ENCODE data around the gene CTNNBIP1. TPM values are rescaled to one million over a fixed set of nuclear protein-coding genes. Genes with fewer than 3 reads are reported as not detected.
"Not testable (repeated sequence)": the region's sequence is repeated elsewhere in the genome, so short reads cannot be mapped to it uniquely, and the experiment has no call there.

Gene CTNNBIP1
- total RNA-seq, 1 donor from 2014 or later = 47.6 TPM

DNA sequence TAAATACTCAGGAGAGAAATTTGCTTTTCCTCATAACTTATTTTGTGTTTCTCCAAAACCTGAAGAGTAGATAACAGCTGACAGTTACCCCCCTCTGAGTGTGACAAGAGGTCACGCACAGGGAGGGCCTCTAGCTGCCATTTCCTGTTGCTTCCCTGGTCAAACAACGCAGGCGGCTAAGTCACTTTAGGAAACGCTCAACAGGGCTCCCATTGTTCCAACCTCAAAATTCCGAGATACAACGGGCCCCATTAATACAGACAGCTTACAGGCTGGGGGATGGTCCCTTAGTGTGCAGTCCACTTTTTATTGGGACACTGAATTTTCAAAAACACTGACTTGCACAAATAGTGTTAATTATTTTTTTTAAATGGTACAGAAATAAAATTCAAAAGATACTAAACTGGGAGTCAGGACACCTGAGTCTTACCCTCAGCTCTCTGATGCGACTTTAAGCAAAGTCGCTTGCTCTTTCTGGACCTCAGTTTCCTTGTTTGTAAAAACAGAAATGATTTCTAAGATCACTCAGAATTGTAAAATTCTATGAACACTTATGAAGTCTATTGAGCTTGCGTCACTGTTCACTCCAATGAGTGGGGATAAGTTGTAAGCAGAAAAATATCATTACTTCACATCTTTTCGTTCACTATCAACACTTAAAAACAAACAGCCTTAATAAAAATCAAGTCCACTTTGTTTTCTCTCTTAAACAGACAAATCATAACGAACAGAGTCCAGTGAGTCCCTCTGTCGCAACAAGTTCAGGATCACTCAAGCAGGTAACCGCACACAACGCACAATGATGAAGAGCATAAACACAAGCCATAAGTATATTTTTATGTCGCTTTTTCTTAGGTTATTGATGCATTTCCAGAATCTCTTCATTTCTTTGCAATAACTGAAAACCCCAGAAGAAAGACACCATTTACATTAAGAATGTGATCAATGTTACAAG lies 19.6 kb upstream of the CTNNBIP1 start:
- TF ChIP-seq, protein P1, sequence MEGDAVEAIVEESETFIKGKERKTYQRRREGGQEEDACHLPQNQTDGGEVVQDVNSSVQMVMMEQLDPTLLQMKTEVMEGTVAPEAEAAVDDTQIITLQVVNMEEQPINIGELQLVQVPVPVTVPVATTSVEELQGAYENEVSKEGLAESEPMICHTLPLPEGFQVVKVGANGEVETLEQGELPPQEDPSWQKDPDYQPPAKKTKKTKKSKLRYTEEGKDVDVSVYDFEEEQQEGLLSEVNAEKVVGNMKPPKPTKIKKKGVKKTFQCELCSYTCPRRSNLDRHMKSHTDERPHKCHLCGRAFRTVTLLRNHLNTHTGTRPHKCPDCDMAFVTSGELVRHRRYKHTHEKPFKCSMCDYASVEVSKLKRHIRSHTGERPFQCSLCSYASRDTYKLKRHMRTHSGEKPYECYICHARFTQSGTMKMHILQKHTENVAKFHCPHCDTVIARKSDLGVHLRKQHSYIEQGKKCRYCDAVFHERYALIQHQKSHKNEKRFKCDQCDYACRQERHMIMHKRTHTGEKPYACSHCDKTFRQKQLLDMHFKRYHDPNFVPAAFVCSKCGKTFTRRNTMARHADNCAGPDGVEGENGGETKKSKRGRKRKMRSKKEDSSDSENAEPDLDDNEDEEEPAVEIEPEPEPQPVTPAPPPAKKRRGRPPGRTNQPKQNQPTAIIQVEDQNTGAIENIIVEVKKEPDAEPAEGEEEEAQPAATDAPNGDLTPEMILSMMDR (IDR thresholded peaks at IDR 0.05) = no peak
- Histone ChIP-seq H3K9me3 (no peaks in the 10 kb centered on the region), H3K27ac (no peak overlapping the region), H3K4me3 (no peak overlapping the region), H3K36me3 (peaks cover 53% of the 10 kb centered on the region), H3K27me3 (no peaks in the 10 kb centered on the region), H3K4me1 (no peaks in the 10 kb centered on the region)
- no peak for DNase-seq
- no peak for ATAC-seq
- intact Hi-C loops (cut with DNase I) = no loop called here

DNA sequence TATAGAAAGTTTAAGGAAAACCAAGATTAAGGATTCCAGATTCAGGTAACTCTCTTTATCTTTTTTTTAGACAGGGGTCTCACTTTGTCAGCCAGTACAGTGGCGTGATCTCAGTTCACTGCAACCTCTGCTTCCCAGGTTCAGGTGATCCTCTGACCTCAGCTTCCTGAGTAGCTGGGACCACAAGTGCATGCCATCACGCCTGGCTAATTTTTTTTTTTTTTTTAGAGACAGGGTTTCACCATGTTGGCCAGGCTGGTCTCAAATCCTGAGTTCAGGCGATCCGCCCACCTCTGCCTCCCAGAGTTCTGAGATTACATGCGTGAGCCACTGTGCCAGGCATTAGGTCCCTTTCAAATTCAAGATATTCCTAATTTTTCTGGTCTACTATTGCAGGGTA lies 17.2 kb upstream of the CTNNBIP1 start:
- Histone ChIP-seq H3K9me3 (no peaks in the 10 kb centered on the region), H3K4me1 (no peaks in the 10 kb centered on the region), H3K27me3 (no peaks in the 10 kb centered on the region), H3K4me3 (no peak overlapping the region), H3K36me3 (peaks cover 32% of the 10 kb centered on the region), H3K27ac (no peak overlapping the region)
- intact Hi-C loops (cut with DNase I) = no loop called here
- ATAC-seq = no peak
- TF ChIP-seq, protein P1 (IDR thresholded peaks at IDR 0.05) = no peak
- no peak for DNase-seq

DNA sequence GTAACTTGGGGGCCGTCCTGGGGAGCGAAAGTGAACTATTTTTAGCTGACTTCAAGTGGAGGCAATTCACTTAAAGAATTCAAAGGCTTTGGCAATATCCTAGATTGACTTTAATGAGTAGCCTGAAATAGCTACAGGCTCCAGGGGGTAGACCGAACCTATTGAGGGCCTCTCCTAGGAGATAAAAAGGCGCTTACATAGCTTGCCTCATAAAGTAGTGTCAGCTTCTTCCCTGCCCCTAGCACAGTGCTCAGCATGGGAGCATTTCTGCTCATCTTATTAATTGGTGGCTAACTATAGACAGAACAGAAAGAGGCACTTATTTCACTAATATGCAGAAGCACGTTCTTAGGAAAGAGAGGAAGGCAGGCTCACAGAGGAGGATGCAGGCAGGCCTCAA lies 12.3 kb upstream of the CTNNBIP1 start:
- ATAC-seq (peak; percentile 51), DNase-seq (no peak)
- H3K9me3 ChIP-seq = no peaks in the 10 kb centered on the region

DNA sequence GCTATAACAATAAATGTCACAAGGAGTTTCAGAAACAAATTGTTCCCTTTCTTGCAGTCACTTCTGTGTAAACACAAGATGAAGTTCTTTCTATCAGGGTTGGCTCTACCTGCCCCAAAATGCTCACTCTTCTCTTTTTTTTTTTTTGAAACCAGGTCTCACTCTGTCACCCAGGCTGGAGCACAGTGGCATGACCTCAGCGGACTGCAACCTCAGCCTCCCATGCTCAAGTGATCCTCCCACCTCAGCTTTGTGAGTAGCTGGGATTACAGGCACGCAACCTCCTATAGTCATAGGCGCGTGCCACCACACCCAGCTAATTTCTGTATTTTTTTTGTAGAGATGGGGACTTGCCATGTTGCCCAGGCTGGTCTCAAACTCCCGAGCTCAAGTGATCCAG lies 10.5 kb upstream of the CTNNBIP1 start:
- DNase-seq (no peak), ATAC-seq (no peak)
- Histone ChIP-seq H3K27me3 (no peaks in the 10 kb centered on the region), H3K27ac (no peak overlapping the region), H3K4me3 (no peak overlapping the region), H3K9me3 (no peaks in the 10 kb centered on the region), H3K4me1 (no peaks in the 10 kb centered on the region), H3K36me3 (no peaks in the 10 kb centered on the region)
- TF ChIP-seq, protein P1 (IDR thresholded peaks at IDR 0.05) = no peak
- intact Hi-C loops (cut with DNase I) = no loop called here

More for the DNA sequence above, 12.3 kb upstream of the CTNNBIP1 start:
- Histone ChIP-seq H3K4me1 (no peaks in the 10 kb centered on the region), H3K27me3 (no peaks in the 10 kb centered on the region), H3K36me3 (no peaks in the 10 kb centered on the region), H3K27ac (no peak overlapping the region), H3K4me3 (no peak overlapping the region)
- TF ChIP-seq, protein P1 (IDR thresholded peaks at IDR 0.05) = no peak
- intact Hi-C loops (cut with DNase I) = no loop called here

DNA sequence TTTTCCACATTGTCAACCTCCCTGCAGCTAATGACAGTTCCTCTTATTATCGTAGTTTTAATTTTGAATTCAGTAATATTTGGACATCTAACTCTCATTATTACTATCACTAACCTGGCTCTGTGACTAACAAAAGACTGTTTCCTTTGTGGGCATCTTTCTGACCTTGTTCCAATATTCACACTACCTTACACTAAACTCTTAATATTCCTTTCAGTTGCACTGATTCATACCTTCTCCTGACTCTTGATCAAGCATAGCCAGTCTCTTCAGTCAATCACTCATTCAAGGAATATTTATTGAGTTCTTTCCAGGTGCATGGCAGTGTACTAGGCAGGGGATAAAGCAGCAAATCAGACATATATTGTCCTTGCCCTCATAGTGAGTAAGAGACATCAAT lies 7.8 kb upstream of the CTNNBIP1 start:
- Histone ChIP-seq H3K36me3 (no peaks in the 10 kb centered on the region), H3K4me1 (no peaks in the 10 kb centered on the region), H3K27me3 (no peaks in the 10 kb centered on the region), H3K27ac (no peak overlapping the region), H3K9me3 (no peaks in the 10 kb centered on the region), H3K4me3 (no peak overlapping the region)
- TF ChIP-seq, protein P1 (IDR thresholded peaks at IDR 0.05) = no peak
- no peak for DNase-seq
- intact Hi-C loops (cut with DNase I) = no loop called here
- ATAC-seq = no peak

DNA sequence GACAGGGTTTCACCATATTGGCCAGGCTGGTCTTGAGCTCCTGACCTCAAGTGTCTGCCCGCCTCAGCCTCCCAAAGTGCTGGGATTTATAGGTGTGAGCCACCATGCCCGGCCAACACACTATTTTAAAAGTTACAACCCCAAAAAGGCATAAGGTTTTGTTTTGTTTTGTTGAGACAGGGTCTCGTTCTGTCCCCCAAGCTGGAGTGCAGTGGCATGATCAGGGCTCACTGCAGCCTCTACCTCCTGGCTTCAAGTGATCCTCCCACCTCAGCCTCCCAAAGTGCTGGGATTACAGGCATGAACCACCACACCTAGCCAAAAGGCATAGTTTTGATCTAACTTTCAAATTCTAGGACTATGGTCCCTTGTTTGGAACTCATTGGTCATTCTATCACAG lies 7.4 kb upstream of the CTNNBIP1 start:
- DNase-seq; intact Hi-C loops (cut with DNase I); H3K9me3 ChIP-seq; H3K4me3 ChIP-seq; ATAC-seq; H3K4me1 ChIP-seq; H3K27ac ChIP-seq; H3K36me3 ChIP-seq; H3K27me3 ChIP-seq: not testable (repeated sequence)
